HCEC 1CT (cell line): Measurements from ENCODE around the gene TRPC3.

ENCODE experiments used
- DNase-seq: peaks from one replicate; pipeline ENCODE4 v3.0.0-alpha.2; 2017

Gene TRPC3

GRCh38 chr4:121951521-121952110, at the start of gene TRPC3:
TSS of gene TRPC3 (minus strand) at chr4:121952060. CDS start at chr4:121951680, 380 bp downstream.
- DNase-seq, result peak; percentile 15

GRCh38 chr4:122000849-122001248, 49.0 kb upstream of the TRPC3 start:
- DNase-seq, result no peak

GRCh38 chr4:121998024-121998423, 46.2 kb upstream of the TRPC3 start:
- peak; percentile 5 for DNase-seq

- DNase-seq, result no peak
Measured at GRCh38 chr4:121995790-121996537, 44.1 kb upstream of the TRPC3 start.

GRCh38 chr4:121991968-121992367, 40.1 kb upstream of the TRPC3 start:
- DNase-seq, result no peak

- DNase-seq, result no peak
Measured at GRCh38 chr4:121990489-121990888, 38.6 kb upstream of the TRPC3 start.

- no peak for DNase-seq
Measured at GRCh38 chr4:121989715-121990114, 37.9 kb upstream of the TRPC3 start.

- no peak for DNase-seq
Measured at GRCh38 chr4:121988950-121989349, 37.1 kb upstream of the TRPC3 start.

- peak; percentile 17 for DNase-seq
Measured at GRCh38 chr4:121980643-121981042, 28.8 kb upstream of the TRPC3 start.

- DNase-seq, result no peak
Measured at GRCh38 chr4:121978172-121978516, 26.3 kb upstream of the TRPC3 start.

- no peak for DNase-seq
Measured at GRCh38 chr4:121977251-121978171, 25.7 kb upstream of the TRPC3 start.

GRCh38 chr4:121975784-121976183, 23.9 kb upstream of the TRPC3 start:
- no peak for DNase-seq

GRCh38 chr4:121973816-121974215, 22.0 kb upstream of the TRPC3 start:
- DNase-seq, result no peak

- no peak for DNase-seq
Measured at GRCh38 chr4:121968859-121969258, 17.0 kb upstream of the TRPC3 start.

- no peak for DNase-seq
Measured at GRCh38 chr4:121964958-121965357, 13.1 kb upstream of the TRPC3 start.

- DNase-seq, result no peak
Measured at GRCh38 chr4:121960818-121961217, 9.0 kb upstream of the TRPC3 start.

- DNase-seq, result no peak
Measured at GRCh38 chr4:121958777-121959176, 6.9 kb upstream of the TRPC3 start.

- DNase-seq, result no peak
Measured at GRCh38 chr4:121957266-121957665, 5.4 kb upstream of the TRPC3 start.

- DNase-seq, result no peak
Measured at GRCh38 chr4:121953860-121954259, 2.0 kb upstream of the TRPC3 start.

GRCh38 chr4:121952290-121952689, 430 bp upstream of the TRPC3 start:
- DNase-seq, result no peak

- DNase-seq, result peak; percentile 41
Measured at GRCh38 chr4:121950680-121951520, 960 bp downstream of the TRPC3 start.

- peak; percentile 47 for DNase-seq
Measured at GRCh38 chr4:121950212-121950679, 1.6 kb downstream of the TRPC3 start.

- no peak for DNase-seq
Measured at GRCh38 chr4:121946644-121947043, 5.2 kb downstream of the TRPC3 start.
